ENCODE results near the gene SLC5A7.

The SLC5A7 gene

GRCh38 chr2:107986278-107987217 is at the start of gene SLC5A7:
Gene SLC5A7, plus strand, starts transcription at chr2:107986524. Its CDS starts 1,632 bp downstream, at chr2:107988156.
- no peaks in the 10 kb centered on the region for H3K9me3 Mint-ChIP-seq
- ATAC-seq, result peak; percentile 52

GRCh38 chr2:107961395-107961794 is 24.9 kb upstream of the SLC5A7 start:
- Mint-ChIP-seq H3K4me3 (no peak overlapping the region), H3K9me3 (peaks cover 2% of the 10 kb centered on the region), H3K27me3 (no peaks in the 10 kb centered on the region), H3K36me3 (no peaks in the 10 kb centered on the region), H3K4me1 (no peaks in the 10 kb centered on the region), H3K27ac (no peak overlapping the region)
- no peak for ATAC-seq

More at GRCh38 chr2:107986278-107987217, at the start of gene SLC5A7:
- H3K4me3 Mint-ChIP-seq, result no peak within 1 kb of the TSS
- no peaks in the 10 kb centered on the region for H3K27me3 Mint-ChIP-seq
- H3K27ac Mint-ChIP-seq, result no peak within 1 kb of the TSS
- H3K4me1 Mint-ChIP-seq, result no peaks in the 10 kb centered on the region
- no peaks in the 10 kb centered on the region for H3K36me3 Mint-ChIP-seq

GRCh38 chr2:107964185-107964584 is 22.1 kb upstream of the SLC5A7 start:
- Mint-ChIP-seq H3K9me3 (peaks cover 2% of the 10 kb centered on the region), H3K4me3 (no peak overlapping the region), H3K4me1 (no peaks in the 10 kb centered on the region), H3K27ac (no peak overlapping the region), H3K36me3 (no peaks in the 10 kb centered on the region), H3K27me3 (no peaks in the 10 kb centered on the region)
- no peak for ATAC-seq

GRCh38 chr2:107984707-107985106 is 1.6 kb upstream of the SLC5A7 start:
- no peak for ATAC-seq
- no peak overlapping the region for H3K27ac Mint-ChIP-seq

GRCh38 chr2:107988108-107988507 is 1.8 kb downstream of the SLC5A7 start:
- Mint-ChIP-seq H3K9me3 (no peaks in the 10 kb centered on the region), H3K4me1 (no peaks in the 10 kb centered on the region), H3K27me3 (no peaks in the 10 kb centered on the region), H3K27ac (no peak overlapping the region), H3K36me3 (no peaks in the 10 kb centered on the region), H3K4me3 (no peak overlapping the region)
- no peak for ATAC-seq

More at GRCh38 chr2:107984707-107985106, 1.6 kb upstream of the SLC5A7 start:
- no peaks in the 10 kb centered on the region for H3K4me1 Mint-ChIP-seq
- H3K36me3 Mint-ChIP-seq, result no peaks in the 10 kb centered on the region
- H3K4me3 Mint-ChIP-seq, result no peak overlapping the region
- no peaks in the 10 kb centered on the region for H3K27me3 Mint-ChIP-seq
- H3K9me3 Mint-ChIP-seq, result no peaks in the 10 kb centered on the region

GRCh38 chr2:107989445-107989844 is 3.1 kb downstream of the SLC5A7 start:
- H3K4me3 Mint-ChIP-seq, result no peak overlapping the region
- H3K27me3 Mint-ChIP-seq, result no peaks in the 10 kb centered on the region
- H3K27ac Mint-ChIP-seq, result no peak overlapping the region
- ATAC-seq, result no peak
- no peaks in the 10 kb centered on the region for H3K9me3 Mint-ChIP-seq
- H3K36me3 Mint-ChIP-seq, result no peaks in the 10 kb centered on the region
- no peaks in the 10 kb centered on the region for H3K4me1 Mint-ChIP-seq

- H3K4me3 Mint-ChIP-seq, result no peak overlapping the region
- H3K36me3 Mint-ChIP-seq, result no peaks in the 10 kb centered on the region
- H3K9me3 Mint-ChIP-seq, result no peaks in the 10 kb centered on the region
- H3K27me3 Mint-ChIP-seq, result no peaks in the 10 kb centered on the region
- no peaks in the 10 kb centered on the region for H3K4me1 Mint-ChIP-seq
- no peak for ATAC-seq
- no peak overlapping the region for H3K27ac Mint-ChIP-seq
These were observed 4.4 kb downstream of the SLC5A7 start for GRCh38 chr2:107990718-107991117.

- no peaks in the 10 kb centered on the region for H3K27me3 Mint-ChIP-seq
- ATAC-seq, result no peak
- no peak overlapping the region for H3K4me3 Mint-ChIP-seq
- no peak overlapping the region for H3K27ac Mint-ChIP-seq
- H3K9me3 Mint-ChIP-seq, result no peaks in the 10 kb centered on the region
- H3K4me1 Mint-ChIP-seq, result no peaks in the 10 kb centered on the region
- H3K36me3 Mint-ChIP-seq, result no peaks in the 10 kb centered on the region
These were observed 5.7 kb downstream of the SLC5A7 start for GRCh38 chr2:107992069-107992468.

GRCh38 chr2:107999158-107999557 is 12.8 kb downstream of the SLC5A7 start:
- H3K27me3 Mint-ChIP-seq, result no peaks in the 10 kb centered on the region
- H3K36me3 Mint-ChIP-seq, result no peaks in the 10 kb centered on the region
- no peak overlapping the region for H3K4me3 Mint-ChIP-seq
- H3K27ac Mint-ChIP-seq, result no peak overlapping the region
- peaks cover 5% of the 10 kb centered on the region for H3K9me3 Mint-ChIP-seq
- no peak for ATAC-seq
- no peaks in the 10 kb centered on the region for H3K4me1 Mint-ChIP-seq

- Mint-ChIP-seq H3K9me3 (peaks cover 4% of the 10 kb centered on the region), H3K4me3 (no peak overlapping the region), H3K4me1 (no peaks in the 10 kb centered on the region), H3K27ac (no peak overlapping the region), H3K36me3 (no peaks in the 10 kb centered on the region), H3K27me3 (no peaks in the 10 kb centered on the region)
- no peak for ATAC-seq
These were observed 24.7 kb downstream of the SLC5A7 start for GRCh38 chr2:108010912-108011591.

- H3K27ac Mint-ChIP-seq, result no peak overlapping the region
- ATAC-seq, result no peak
- H3K36me3 Mint-ChIP-seq, result no peaks in the 10 kb centered on the region
- H3K4me3 Mint-ChIP-seq, result no peak overlapping the region
- H3K27me3 Mint-ChIP-seq, result no peaks in the 10 kb centered on the region
- H3K9me3 Mint-ChIP-seq, result peaks cover 3% of the 10 kb centered on the region
- no peaks in the 10 kb centered on the region for H3K4me1 Mint-ChIP-seq
These were observed 27.0 kb downstream of the SLC5A7 start for GRCh38 chr2:108013305-108013704.

GRCh38 chr2:108022628-108023027 is 36.3 kb downstream of the SLC5A7 start:
- Mint-ChIP-seq H3K4me1 (no peaks in the 10 kb centered on the region), H3K4me3 (no peak overlapping the region), H3K9me3 (no peaks in the 10 kb centered on the region), H3K36me3 (no peaks in the 10 kb centered on the region), H3K27me3 (no peaks in the 10 kb centered on the region), H3K27ac (no peak overlapping the region)
- no peak for ATAC-seq

GRCh38 chr2:108023776-108024175 is 37.5 kb downstream of the SLC5A7 start:
- ATAC-seq, result no peak
- H3K9me3 Mint-ChIP-seq, result no peaks in the 10 kb centered on the region
- no peaks in the 10 kb centered on the region for H3K36me3 Mint-ChIP-seq
- no peak overlapping the region for H3K27ac Mint-ChIP-seq
- H3K4me1 Mint-ChIP-seq, result no peaks in the 10 kb centered on the region
- no peak overlapping the region for H3K4me3 Mint-ChIP-seq
- H3K27me3 Mint-ChIP-seq, result no peaks in the 10 kb centered on the region

GRCh38 chr2:108026092-108026794 is 39.9 kb downstream of the SLC5A7 start:
- ATAC-seq, result no peak

GRCh38 chr2:108029496-108029895 is 43.2 kb downstream of the SLC5A7 start:
- Mint-ChIP-seq H3K4me3 (no peak overlapping the region), H3K9me3 (no peaks in the 10 kb centered on the region), H3K27me3 (no peaks in the 10 kb centered on the region), H3K27ac (no peak overlapping the region), H3K36me3 (no peaks in the 10 kb centered on the region), H3K4me1 (no peaks in the 10 kb centered on the region)
- no peak for ATAC-seq

More at GRCh38 chr2:108026092-108026794, 39.9 kb downstream of the SLC5A7 start:
- no peak overlapping the region for H3K4me3 Mint-ChIP-seq
- H3K9me3 Mint-ChIP-seq, result no peaks in the 10 kb centered on the region
- no peak overlapping the region for H3K27ac Mint-ChIP-seq
- H3K36me3 Mint-ChIP-seq, result no peaks in the 10 kb centered on the region
- no peaks in the 10 kb centered on the region for H3K27me3 Mint-ChIP-seq
- H3K4me1 Mint-ChIP-seq, result no peaks in the 10 kb centered on the region

Data from stimulated activated memory B cell treated with anti-CD40 and anti-IgM and Interleukin-4, amounts not matched to agents 10 μg/mL and 1 μg/mL and 100 μg/mL, for 72 hours (primary cell).